AG09309 (cell line): ENCODE results near the gene CAPN14.

Experiments
- DNase-seq: peaks from one replicate; pipeline ENCODE4 v3.0.0-alpha.2; 2010; ENCODE audit warnings: low read depth
- H3K4me3 ChIP-seq: 2 replicates; pipeline ENCODE4 v1.5.1; 2011; ENCODE audit warnings: mild to moderate bottlenecking, low read depth, low read length, moderate library complexity; ENCODE audit not compliant: control insufficient read depth
- CTCF ChIP-seq: IDR thresholded peaks from 2 replicates; pipeline ENCODE4 v1.5.1; 2011; ENCODE audit warnings: mild to moderate bottlenecking, low read depth, low read length, inconsistent platforms; ENCODE audit not compliant: insufficient read depth, control insufficient read depth; ENCODE audit errors: missing control alignments

CAPN14 gene

GRCh38 chr2:31176742-31177141 is 40.6 kb downstream of the CAPN14 start:
- no peak for DNase-seq
- TF ChIP-seq CTCF, result no peak
- H3K4me3 ChIP-seq, result no peak overlapping the region

- no peak overlapping the region for H3K4me3 ChIP-seq
- DNase-seq, result no peak
- no peak for TF ChIP-seq CTCF
These were observed 46.2 kb downstream of the CAPN14 start for GRCh38 chr2:31171142-31171541.

- TF ChIP-seq CTCF, result peak; percentile 92
- H3K4me3 ChIP-seq, result no peak overlapping the region
- peak; percentile 39 for DNase-seq
These were observed 47.1 kb downstream of the CAPN14 start for GRCh38 chr2:31170071-31170698.

GRCh38 chr2:31168291-31168690 is 49.0 kb downstream of the CAPN14 start:
- no peak overlapping the region for H3K4me3 ChIP-seq
- TF ChIP-seq CTCF, result no peak
- DNase-seq, result no peak

- no peak overlapping the region for H3K4me3 ChIP-seq
- no peak for DNase-seq
- no peak for TF ChIP-seq CTCF
These were observed 50.4 kb downstream of the CAPN14 start for GRCh38 chr2:31166925-31167324.

GRCh38 chr2:31163011-31163539 is 54.2 kb downstream of the CAPN14 start:
- TF ChIP-seq CTCF, result no peak
- no peak for DNase-seq
- no peak overlapping the region for H3K4me3 ChIP-seq
